Measurements from ENCODE around the gene DAGLA.

DNA sequence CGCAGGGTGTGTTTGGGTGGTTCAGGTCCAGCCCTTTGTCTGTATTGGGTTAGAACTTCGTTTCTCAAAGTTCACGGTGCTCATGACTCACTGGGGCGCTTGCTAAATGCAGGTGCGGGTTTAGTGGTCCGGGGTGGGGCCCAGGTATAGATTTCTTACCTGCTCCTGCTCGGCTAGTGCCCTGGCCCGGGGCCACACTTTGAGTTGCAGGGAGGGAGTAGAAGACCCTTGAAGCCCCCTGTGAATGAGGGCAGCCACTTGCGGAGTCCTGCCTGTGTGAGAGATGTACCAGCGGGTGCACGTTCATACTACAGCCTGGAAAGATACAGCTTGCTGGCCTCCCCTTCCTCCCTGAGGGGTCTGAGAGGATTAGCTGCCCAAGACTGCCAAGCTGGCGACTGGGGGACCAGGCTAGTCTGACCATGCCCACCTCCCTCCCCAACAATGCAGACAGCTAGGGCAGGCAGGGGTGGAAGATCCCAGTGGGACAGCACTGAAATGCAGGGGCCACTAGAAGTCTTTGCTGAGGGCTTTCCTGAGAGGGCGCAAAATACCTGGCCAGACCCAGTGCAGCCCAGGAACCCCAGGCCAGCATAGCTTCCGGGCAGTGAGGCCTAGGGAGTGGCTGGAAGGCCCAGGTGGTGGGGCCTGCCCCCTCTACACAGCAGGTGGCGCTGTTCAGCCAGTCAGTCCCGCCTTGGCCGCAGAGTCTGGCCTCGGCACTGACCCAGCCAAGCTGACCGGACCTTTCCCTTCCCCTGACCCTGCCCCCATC is 67.2 kb downstream of the DAGLA start:
- TF ChIP-seq EZH2 (IDR thresholded peaks at IDR 0.05) (no peak), POLR2AphosphoS5 (IDR thresholded peaks at IDR 0.05; ENCODE audit: borderline replicate concordance, low read depth, low read length) (no peak)

Data from SK-N-MC (cell line).